GM12878 (cell line): ENCODE data around the gene ZDHHC14. TPM values are rescaled to one million over a fixed set of nuclear protein-coding genes. Genes with fewer than 3 reads are reported as not detected.

Source experiments
- ATAC-seq: fragments of 200-7000 bp; cut with Tn5 transposase; 3 replicates; pipeline ENCODE4 v1.9.1; 2020; ENCODE audit warnings: mild to moderate bottlenecking, moderate library complexity
- BruUV-seq: library from RNA; stranded (reverse); fragments of 400-500 nt; replicated peaks from 2 replicates; lab custom pipeline; 2021; lab: Mats Ljungman, UMichigan
- CTCF ChIA-PET: fragments of 300-600 bp; sonication (Branson Sonifier 250); formaldehyde crosslinking; extraction: SDS; loops from one replicate; lab custom pipeline; 2021; ENCODE audit warnings: inconsistent platforms; lab: Yijun Ruan, JAX
- POLR2A ChIA-PET: fragments of 350-600 bp; formaldehyde crosslinking; extraction: SDS; loops from one replicate; lab custom pipeline; 2021; ENCODE audit warnings: inconsistent platforms; lab: Charles Lee
- RAD21 ChIA-PET: fragments of 300-600 bp; sonication (Branson Sonifier 250); formaldehyde crosslinking; loops from one replicate; lab custom pipeline; 2023; ENCODE audit warnings: antibody characterized with exemption; ENCODE audit not compliant: unreplicated experiment; lab: Charles Lee
- SMC1A ChIA-PET: fragments of 300-600 bp; sonication (Branson Sonifier 250); formaldehyde crosslinking; loops from one replicate; lab custom pipeline; 2023; ENCODE audit not compliant: unreplicated experiment, uncharacterized antibody; lab: Charles Lee
- DNase-seq: peaks from one replicate; pipeline ENCODE4 v3.0.0-alpha.2; 2011; ENCODE audit warnings: low read depth, low spot score
- FAIRE-seq: peaks from 3 replicates; lab custom pipeline; 2011; peaks lifted over from hg19 to GRCh38; lab: Jason Lieb, UNC
- H2AFZ ChIP-seq: 2 replicates; pipeline ENCODE4 v1.6.0; 2011; ENCODE audit warnings: low read depth, low read length, control low read depth; ENCODE audit not compliant: control insufficient read depth
- H3K27ac ChIP-seq: 2 replicates; pipeline ENCODE4 v1.5.1; 2011; ENCODE audit warnings: control low read depth; ENCODE audit not compliant: control insufficient read depth, insufficient read depth
- H3K27me3 ChIP-seq, 2 experiments: replicated peaks in 1 of 2; 2 replicates each; pipeline versions ENCODE4 v1.6.0 to v1.6.1; 2011; ENCODE audit warnings: low read length in 1 of 2; ENCODE audit not compliant: control insufficient read depth in 2 of 2, insufficient read depth in 2 of 2
- H3K36me3 ChIP-seq, 2 experiments: 2 replicates each; pipeline ENCODE4 v1.5.1; 2011; ENCODE audit warnings: low read length in 1 of 2; ENCODE audit not compliant: control insufficient read depth in 2 of 2, insufficient read depth in 2 of 2
- H3K4me1 ChIP-seq: 2 replicates; pipeline ENCODE4 v1.6.1; 2011; ENCODE audit warnings: mild to moderate bottlenecking, low read length, moderate library complexity, mixed read lengths; ENCODE audit not compliant: control insufficient read depth, insufficient read depth
- H3K4me2 ChIP-seq: 2 replicates; pipeline ENCODE4 v1.6.0; 2011; ENCODE audit warnings: control low read depth; ENCODE audit not compliant: control insufficient read depth, insufficient read depth
- H3K4me3 ChIP-seq: fragments of 200-600 bp; sonication (generic); 2 replicates; pipeline ENCODE4 v1.5.1; 2016
- H3K79me2 ChIP-seq: 2 replicates; pipeline ENCODE4 v1.6.0; 2011; ENCODE audit warnings: low read length; ENCODE audit not compliant: control insufficient read depth, insufficient read depth
- H3K9ac ChIP-seq: 2 replicates; pipeline ENCODE4 v1.8.0; 2011; ENCODE audit warnings: low read length, control low read depth, mixed read lengths; ENCODE audit not compliant: control insufficient read depth, insufficient read depth
- H3K9me3 ChIP-seq: replicated peaks from 3 replicates; pipeline ENCODE4 v1.5.1; 2011; ENCODE audit warnings: mild to moderate bottlenecking, low read length; ENCODE audit not compliant: control insufficient read depth, insufficient read depth
- H4K20me1 ChIP-seq: 2 replicates; pipeline ENCODE4 v1.6.0; 2011; ENCODE audit not compliant: control insufficient read depth, insufficient read depth
- BHLHE40 ChIP-seq, 2 experiments: fragments of 450-650 bp in 1 of 2; IDR thresholded peaks; 2 replicates each; pipeline ENCODE4 v1.6.1; 2011 to 2017; ENCODE audit warnings: low read depth in 2 of 2, borderline replicate concordance in 1 of 2, improper control_type of control experiment in 1 of 2, low read length in 1 of 2, mild to moderate bottlenecking in 1 of 2
- EGR1 ChIP-seq, 2 experiments: IDR thresholded peaks; 1 replicate in 1 of 2; 2 replicates in 1 of 2; pipeline ENCODE4 v1.6.1; 2011 to 2012; ENCODE audit warnings: low read depth in 2 of 2, low read length in 2 of 2, borderline replicate concordance in 1 of 2, mild to moderate bottlenecking in 1 of 2, moderate library complexity in 1 of 2
- HDAC2 ChIP-seq: fragments of 200-600 bp; sonication (generic); IDR thresholded peaks from 2 replicates; pipeline ENCODE4 v1.6.1; 2017
- MEF2B ChIP-seq: fragments of 450-650 bp; IDR thresholded peaks from 2 replicates; pipeline ENCODE4 v1.6.1; 2018; ENCODE audit warnings: mild to moderate bottlenecking, moderate library complexity; ENCODE audit not compliant: partially characterized antibody, poor library complexity, severe bottlenecking
- NBN ChIP-seq: fragments of 450-650 bp; IDR thresholded peaks from 2 replicates; pipeline ENCODE4 v1.6.1; 2016
- RFX5 ChIP-seq: IDR thresholded peaks from 2 replicates; pipeline ENCODE4 v1.6.1; 2011; ENCODE audit warnings: low read depth, low read length, improper control_type of control experiment
- SREBF1 ChIP-seq: IDR thresholded peaks from 2 replicates; pipeline ENCODE4 v1.6.1; 2012; ENCODE audit warnings: mild to moderate bottlenecking, low read length
- SUZ12 ChIP-seq: fragments of 200-600 bp; sonication (generic); IDR thresholded peaks from one replicate; pipeline ENCODE4 v1.6.1; 2018; ENCODE audit warnings: antibody characterized with exemption, mild to moderate bottlenecking; ENCODE audit not compliant: unreplicated experiment
- WRNIP1 ChIP-seq: IDR thresholded peaks from 2 replicates; pipeline ENCODE4 v1.6.1; 2011; ENCODE audit warnings: low read depth, low read length, improper control_type of control experiment, borderline replicate concordance
- ZNF24 ChIP-seq: fragments of 450-650 bp; IDR thresholded peaks from 2 replicates; pipeline ENCODE4 v1.6.1; 2017; ENCODE audit warnings: antibody characterized with exemption, mild to moderate bottlenecking
- ZNF384 ChIP-seq: IDR thresholded peaks from 2 replicates; pipeline ENCODE4 v1.6.1; 2012; ENCODE audit warnings: low read depth, mild to moderate bottlenecking, low read length, improper control_type of control experiment, borderline replicate concordance
- WGBS: methylation state at CpG from one replicate; pipeline ENCODE4 v1.1.6; 2016; ENCODE audit warnings: low lambda C conversion rate; ENCODE audit not compliant: insufficient replicate concordance, insufficient coverage; ENCODE audit errors: missing lambda C conversion rate; 5-methylcytosine and 5-hydroxymethylcytosine counted together
- in situ Hi-C: fragments of 300-500 bp; cut with MboI; formaldehyde crosslinking; loops from 9 replicates; pipeline ENCODE4 v1.14.3; 2018; ENCODE audit warnings: mixed read lengths
- intact Hi-C: fragments of 100-400 bp; cut with micrococcal nuclease; formaldehyde crosslinking; loops from one replicate; pipeline ENCODE4 v1.14.2; 2022; ENCODE audit not compliant: unreplicated experiment
- polyA plus RNA-seq, 11 experiments: library from polyadenylated mRNA; depleted of rRNA in 4 of 11; unstranded in 6 of 11; stranded (reverse) in 5 of 11; fragments of >200 nt; fragmentation: Nextera tagmentation in 4 of 11; fragmentation: Illumina TruSeq in 1 of 11; extraction: Ambion mirVana in 4 of 11; extraction: Trizol in 1 of 11; gene quantifications; 1 replicate in 1 of 11; 2 replicates in 10 of 11; pipeline versions ENCODE4 v1.2.1 to v1.2.3, GENCODE V29; 2011 to 2016; ENCODE audit warnings: inconsistent platforms in 2 of 11, missing spikeins in 2 of 11, low read depth in 1 of 11
- total RNA-seq, 4 experiments: library from RNA; depleted of rRNA in 3 of 4; stranded (reverse); fragments of >200 nt in 3 of 4; fragmentation: Illumina TruSeq in 1 of 4; extraction: Trizol in 1 of 4; gene quantifications; 2 replicates each; pipeline versions ENCODE4 v1.2.1 to v1.2.3, GENCODE V29; 2013 to 2021
- TF ChIP-seq, protein P1 (sequence below): IDR thresholded peaks from 2 replicates; pipeline ENCODE4 v1.6.1; 2012; ENCODE audit warnings: low read depth, low read length, improper control_type of control experiment
- TF ChIP-seq, protein P2 (sequence below): IDR thresholded peaks from 2 replicates; pipeline ENCODE4 v1.6.1; 2012; ENCODE audit warnings: mild to moderate bottlenecking, low read depth, low read length

Gene ZDHHC14
- total and polyA plus RNA-seq, 10 of the 15 experiments (the other 5 are each of a cell fraction or from before 2014, with no cell fraction given): 0.15 to 16.0 (median 0.76) TPM; not detected in 1

GRCh38 chr6:157693867-157694266 is 312.9 kb downstream of the ZDHHC14 start (continued):
- TF ChIP-seq, protein P1, sequence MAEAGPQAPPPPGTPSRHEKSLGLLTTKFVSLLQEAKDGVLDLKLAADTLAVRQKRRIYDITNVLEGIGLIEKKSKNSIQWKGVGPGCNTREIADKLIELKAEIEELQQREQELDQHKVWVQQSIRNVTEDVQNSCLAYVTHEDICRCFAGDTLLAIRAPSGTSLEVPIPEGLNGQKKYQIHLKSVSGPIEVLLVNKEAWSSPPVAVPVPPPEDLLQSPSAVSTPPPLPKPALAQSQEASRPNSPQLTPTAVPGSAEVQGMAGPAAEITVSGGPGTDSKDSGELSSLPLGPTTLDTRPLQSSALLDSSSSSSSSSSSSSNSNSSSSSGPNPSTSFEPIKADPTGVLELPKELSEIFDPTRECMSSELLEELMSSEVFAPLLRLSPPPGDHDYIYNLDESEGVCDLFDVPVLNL: no peak
- TF ChIP-seq, all 136 proteins: peak for 0

DNA sequence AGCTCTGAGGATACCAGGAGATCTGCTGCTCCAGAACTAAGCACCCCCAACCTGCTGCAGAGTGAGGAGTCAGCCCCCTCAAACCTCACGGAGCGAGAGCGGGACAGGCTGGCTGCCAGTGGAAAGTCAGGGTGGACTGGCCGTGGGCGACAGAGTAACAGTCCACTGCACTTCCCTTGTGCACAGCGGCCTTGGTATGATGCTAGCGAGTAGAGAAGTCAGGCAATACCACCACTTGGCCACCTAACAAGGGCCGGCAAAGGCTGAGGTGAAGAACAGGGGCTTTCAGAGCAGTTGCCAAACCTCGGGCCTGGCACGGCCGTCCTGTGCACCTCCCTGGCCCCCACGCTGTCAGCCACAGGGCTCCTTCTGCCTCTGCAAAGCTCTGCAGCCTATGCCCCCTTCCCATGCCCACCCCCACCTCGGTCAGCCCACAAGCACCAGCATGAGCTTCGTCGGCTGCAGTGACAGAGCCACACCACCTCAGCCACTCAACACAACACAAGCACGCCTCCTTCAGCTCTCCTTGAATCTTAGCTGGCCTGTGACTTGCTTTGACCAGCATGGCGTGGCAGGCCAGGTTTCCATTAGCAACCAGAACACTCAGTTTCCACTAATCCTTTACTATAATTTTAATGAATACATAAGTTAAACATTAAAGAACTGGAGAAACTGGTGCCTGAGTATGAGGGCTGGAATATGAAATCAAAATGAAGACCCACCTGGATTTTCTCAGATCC is 314.5 kb downstream of the ZDHHC14 start:
- no peaks in the 10 kb centered on the region for H3K36me3 ChIP-seq
- CTCF ChIA-PET: no interaction called here
- ATAC-seq (no peak), DNase-seq (no peak), FAIRE-seq (no peak)
- SMC1A ChIA-PET: no interaction called here
- POLR2A ChIA-PET: interaction anchor here (1.3 kb wide), 1 partner anchor 371 kb away, joined by 3 read pairs; no protein-coding TSS in a partner anchor
- H3K4me1 ChIP-seq: no peaks in the 10 kb centered on the region
- BruUV-seq: no TSS peak
- RAD21 ChIA-PET: no interaction called here
- H3K27me3 ChIP-seq: peaks cover 2 to 8% of the 10 kb centered on the region in 2 experiments
- 48% methylated on average over 17 of the region's 17 CpGs for WGBS
- no peak overlapping the region for H3K9ac ChIP-seq
- no peak overlapping the region for H2AFZ ChIP-seq
- H4K20me1 ChIP-seq: no peaks in the 10 kb centered on the region
- peaks cover 1% of the 10 kb centered on the region; the same call in 1 of the 3 replicates for H3K9me3 ChIP-seq
- no peak overlapping the region for H3K4me3 ChIP-seq
- H3K4me2 ChIP-seq: no peak overlapping the region
- in situ Hi-C loops: no loop called here
- H3K79me2 ChIP-seq: no peaks in the 10 kb centered on the region
- H3K27ac ChIP-seq: no peak overlapping the region
- intact Hi-C loops: no loop called here
- TF ChIP-seq BHLHE40 (IDR thresholded peaks at IDR 0.05; ENCODE audit: borderline replicate concordance in 1 of 2, low read depth in 2 of 2, low read length in 1 of 2) (no peak), SREBF1 (no peak), HDAC2 (no peak), ZNF24 (no peak), EGR1 (IDR thresholded peaks at IDR 0.05; ENCODE audit: borderline replicate concordance in 1 of 2, low read depth in 2 of 2, low read length in 2 of 2) (no peak), NBN (no peak), WRNIP1 (no peak), MEF2B (no peak), SUZ12 (no peak), RFX5 (no peak), ZNF384 (no peak)
- TF ChIP-seq, protein P2, sequence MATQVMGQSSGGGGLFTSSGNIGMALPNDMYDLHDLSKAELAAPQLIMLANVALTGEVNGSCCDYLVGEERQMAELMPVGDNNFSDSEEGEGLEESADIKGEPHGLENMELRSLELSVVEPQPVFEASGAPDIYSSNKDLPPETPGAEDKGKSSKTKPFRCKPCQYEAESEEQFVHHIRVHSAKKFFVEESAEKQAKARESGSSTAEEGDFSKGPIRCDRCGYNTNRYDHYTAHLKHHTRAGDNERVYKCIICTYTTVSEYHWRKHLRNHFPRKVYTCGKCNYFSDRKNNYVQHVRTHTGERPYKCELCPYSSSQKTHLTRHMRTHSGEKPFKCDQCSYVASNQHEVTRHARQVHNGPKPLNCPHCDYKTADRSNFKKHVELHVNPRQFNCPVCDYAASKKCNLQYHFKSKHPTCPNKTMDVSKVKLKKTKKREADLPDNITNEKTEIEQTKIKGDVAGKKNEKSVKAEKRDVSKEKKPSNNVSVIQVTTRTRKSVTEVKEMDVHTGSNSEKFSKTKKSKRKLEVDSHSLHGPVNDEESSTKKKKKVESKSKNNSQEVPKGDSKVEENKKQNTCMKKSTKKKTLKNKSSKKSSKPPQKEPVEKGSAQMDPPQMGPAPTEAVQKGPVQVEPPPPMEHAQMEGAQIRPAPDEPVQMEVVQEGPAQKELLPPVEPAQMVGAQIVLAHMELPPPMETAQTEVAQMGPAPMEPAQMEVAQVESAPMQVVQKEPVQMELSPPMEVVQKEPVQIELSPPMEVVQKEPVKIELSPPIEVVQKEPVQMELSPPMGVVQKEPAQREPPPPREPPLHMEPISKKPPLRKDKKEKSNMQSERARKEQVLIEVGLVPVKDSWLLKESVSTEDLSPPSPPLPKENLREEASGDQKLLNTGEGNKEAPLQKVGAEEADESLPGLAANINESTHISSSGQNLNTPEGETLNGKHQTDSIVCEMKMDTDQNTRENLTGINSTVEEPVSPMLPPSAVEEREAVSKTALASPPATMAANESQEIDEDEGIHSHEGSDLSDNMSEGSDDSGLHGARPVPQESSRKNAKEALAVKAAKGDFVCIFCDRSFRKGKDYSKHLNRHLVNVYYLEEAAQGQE: no peak
